Raji (cell line): ENCODE measurements around the gene CXXC5.

Experiments
- POLR2A ChIP-seq: IDR thresholded peaks from 2 replicates; pipeline ENCODE4 v1.6.1; 2011; ENCODE audit warnings: low read depth, low read length, control low read depth; ENCODE audit not compliant: insufficient read depth

The CXXC5 gene

GRCh38 chr5:139678751-139679750 lies 30.9 kb downstream of the CXXC5 start:
- no peak for TF ChIP-seq POLR2A

GRCh38 chr5:139680368-139681111 lies 32.4 kb downstream of the CXXC5 start:
- TF ChIP-seq POLR2A = no peak

DNA sequence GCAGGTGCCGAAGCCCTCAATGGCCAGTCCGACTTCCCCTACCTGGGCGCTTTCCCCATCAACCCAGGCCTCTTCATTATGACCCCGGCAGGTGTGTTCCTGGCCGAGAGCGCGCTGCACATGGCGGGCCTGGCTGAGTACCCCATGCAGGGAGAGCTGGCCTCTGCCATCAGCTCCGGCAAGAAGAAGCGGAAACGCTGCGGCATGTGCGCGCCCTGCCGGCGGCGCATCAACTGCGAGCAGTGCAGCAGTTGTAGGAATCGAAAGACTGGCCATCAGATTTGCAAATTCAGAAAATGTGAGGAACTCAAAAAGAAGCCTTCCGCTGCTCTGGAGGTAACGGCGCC lies 32.9 kb downstream of the CXXC5 start:
- no peak for TF ChIP-seq POLR2A

GRCh38 chr5:139681466-139681865 lies 33.3 kb downstream of the CXXC5 start:
- TF ChIP-seq POLR2A = no peak

DNA sequence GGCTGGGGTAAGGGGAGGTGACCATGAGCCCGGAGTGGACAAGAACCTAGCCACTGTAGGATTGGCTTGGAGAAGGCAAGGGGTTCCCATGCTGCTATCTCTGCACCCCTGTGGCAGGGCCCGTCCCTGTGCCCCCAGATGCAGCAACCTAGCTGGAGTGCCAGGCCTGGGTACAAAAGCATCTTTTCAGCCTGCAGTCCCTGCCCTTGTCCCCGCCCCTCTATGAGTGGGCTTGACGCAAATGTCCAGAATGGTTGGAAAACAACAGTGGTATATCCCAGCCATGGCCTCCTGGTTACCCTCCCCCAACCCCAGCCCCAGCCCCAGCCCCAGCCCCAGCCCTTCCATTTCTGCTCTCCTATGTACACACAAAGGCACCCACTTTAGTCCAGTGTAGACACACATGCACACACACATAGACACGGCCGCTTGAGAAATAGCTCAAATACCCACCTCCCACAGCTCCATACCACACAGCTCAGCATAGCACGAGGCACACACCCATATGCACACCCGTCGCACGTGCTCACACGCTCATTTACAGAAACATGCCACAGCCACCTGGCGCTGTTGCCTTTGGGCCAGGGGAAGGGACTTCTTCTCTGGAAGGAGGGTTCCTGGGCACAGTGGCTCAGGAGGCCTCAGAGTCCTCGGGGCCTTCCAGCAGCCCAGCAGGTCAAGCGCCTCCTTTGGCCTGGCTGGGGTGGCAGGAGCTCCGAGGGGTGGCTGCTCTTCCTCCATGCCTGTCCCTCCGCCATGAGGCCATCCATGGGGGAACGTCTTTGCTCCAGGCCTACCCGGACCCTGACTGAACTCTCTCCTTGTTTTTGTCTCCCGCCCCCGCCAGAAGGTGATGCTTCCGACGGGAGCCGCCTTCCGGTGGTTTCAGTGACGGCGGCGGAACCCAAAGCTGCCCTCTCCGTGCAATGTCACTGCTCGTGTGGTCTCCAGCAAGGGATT lies 34.1 kb downstream of the CXXC5 start:
- TF ChIP-seq POLR2A = no peak

DNA sequence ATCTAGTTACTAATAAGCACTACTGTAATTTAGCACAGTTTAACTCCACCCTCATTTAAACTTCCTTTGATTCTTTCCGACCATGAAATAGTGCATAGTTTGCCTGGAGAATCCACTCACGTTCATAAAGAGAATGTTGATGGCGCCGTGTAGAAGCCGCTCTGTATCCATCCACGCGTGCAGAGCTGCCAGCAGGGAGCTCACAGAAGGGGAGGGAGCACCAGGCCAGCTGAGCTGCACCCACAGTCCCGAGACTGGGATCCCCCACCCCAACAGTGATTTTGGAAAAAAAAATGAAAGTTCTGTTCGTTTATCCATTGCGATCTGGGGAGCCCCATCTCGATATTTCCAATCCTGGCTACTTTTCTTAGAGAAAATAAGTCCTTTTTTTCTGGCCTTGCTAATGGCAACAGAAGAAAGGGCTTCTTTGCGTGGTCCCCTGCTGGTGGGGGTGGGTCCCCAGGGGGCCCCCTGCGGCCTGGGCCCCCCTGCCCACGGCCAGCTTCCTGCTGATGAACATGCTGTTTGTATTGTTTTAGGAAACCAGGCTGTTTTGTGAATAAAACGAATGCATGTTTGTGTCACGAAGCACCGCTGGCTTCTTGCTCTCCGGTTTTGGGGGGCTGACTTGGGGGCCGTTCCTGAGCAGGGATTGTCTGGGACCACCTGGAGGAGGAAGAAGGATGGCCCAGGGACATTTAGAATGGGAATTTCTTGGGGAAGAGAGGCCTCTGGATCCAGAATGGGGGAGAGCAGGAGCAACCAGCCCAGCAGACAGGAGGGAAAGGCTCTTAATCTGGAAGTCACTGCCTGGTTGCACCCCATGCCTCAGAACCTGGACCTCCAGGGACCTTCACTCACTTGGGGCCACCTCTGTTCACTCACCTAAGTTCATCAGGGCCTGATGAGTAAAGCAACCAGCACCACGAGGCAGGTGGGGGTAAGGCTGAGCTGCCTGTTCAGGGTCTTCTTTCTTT lies 35.4 kb downstream of the CXXC5 start:
- no peak for TF ChIP-seq POLR2A

GRCh38 chr5:139684350-139684880 lies 36.3 kb downstream of the CXXC5 start:
- TF ChIP-seq POLR2A = no peak

DNA sequence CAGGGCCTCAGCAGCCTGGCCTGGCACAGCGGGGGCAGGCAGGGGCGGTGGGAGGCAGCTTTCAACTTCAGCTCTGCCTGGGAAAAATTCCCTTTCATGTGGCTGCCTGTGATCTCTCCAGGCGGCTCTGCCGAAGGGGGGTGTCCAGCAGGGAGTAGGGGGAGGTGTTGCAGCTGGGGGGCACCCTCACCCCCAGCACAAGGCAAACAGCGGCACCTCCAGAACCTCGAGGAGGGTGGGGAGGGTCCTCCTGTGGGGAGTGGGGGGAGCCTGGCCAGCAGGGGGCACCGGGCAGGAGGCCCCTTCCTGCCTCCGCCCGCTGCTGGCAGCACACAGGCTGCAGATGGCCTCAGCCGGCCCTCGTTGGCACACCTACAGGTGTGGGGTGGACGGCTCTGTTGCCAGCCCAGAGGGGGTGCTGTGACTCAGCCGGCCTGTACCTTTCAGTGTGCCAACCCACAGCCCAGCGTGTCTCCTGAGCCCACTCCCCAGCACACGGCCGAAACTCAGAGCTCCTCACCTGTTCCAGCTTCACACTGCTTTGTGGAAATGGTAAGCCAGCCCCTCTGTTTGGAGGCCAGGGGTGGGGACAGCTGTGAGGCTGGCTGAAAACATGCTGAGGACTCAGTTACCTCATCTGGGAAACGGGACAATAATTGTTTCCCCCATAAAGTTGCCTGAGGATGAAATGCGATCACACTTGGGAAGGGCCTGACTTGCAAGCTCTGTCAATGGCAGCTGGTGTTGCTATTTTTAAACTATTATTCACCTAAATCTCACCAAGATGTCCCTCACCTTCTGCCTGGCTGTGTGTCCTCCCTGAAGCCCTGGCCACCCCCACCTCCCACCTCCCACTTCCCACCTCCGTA lies 37.0 kb downstream of the CXXC5 start:
- TF ChIP-seq POLR2A = no peak

DNA sequence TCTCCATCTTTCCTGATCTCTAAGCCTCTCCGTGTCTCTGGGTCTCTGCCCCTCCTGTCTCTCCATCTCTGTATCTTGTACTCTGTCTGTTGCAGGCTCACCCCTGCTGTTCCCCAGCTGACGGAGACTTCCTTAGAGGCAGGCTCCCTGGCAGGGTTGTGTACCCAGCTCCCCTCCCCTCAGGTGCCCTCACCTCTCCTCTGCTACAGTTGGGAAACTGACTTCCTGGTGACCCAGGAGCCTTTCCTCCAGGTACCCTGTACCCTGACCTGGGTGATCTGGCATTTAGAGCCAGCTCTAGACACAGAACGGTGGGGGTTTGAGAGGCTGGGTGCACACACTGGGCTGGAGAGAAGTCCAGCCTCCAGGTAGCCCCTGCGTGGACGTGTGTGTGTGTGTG lies 37.7 kb downstream of the CXXC5 start:
- TF ChIP-seq POLR2A = no peak

- no peak for TF ChIP-seq POLR2A
These were observed 38.2 kb downstream of the CXXC5 start for GRCh38 chr5:139686356-139686705.

- no peak for TF ChIP-seq POLR2A
These were observed 38.7 kb downstream of the CXXC5 start for GRCh38 chr5:139686706-139687441.

DNA sequence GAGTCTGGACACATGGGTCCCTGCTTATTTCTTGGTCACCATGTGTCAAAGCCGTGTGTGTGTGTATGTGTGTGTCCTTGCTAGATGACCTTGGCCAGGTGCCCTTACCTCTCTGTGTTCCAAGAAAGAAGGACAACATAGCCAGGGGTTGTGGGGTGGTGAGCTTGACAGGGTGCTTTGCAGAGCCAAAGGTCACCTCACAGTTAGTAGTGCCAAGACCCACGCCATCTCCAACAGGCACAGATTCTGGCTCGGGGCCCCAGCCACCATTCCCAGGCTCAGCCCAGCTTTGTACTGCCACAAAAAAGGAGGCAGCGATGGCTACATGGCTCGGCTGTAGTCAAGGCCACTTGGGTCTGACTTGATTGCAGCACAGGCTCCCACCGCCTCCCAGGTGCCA lies 39.5 kb downstream of the CXXC5 start:
- TF ChIP-seq POLR2A = no peak
